ENCODE results near the gene ARHGAP32.

Gene ARHGAP32

GRCh38 chr11:129018126-129018525, 174.0 kb downstream of the ARHGAP32 start:
- Histone ChIP-seq H3K9me2 (replicated peaks; ENCODE audit: control insufficient read depth, low read length) (no peaks in the 10 kb centered on the region), H3K27me3 (ENCODE audit: control insufficient read depth, low read length) (0 out of 2 replicates have a peak, but pooled peaks cover 3% of the 10 kb centered on the region), H3K79me2 (ENCODE audit: control insufficient read depth, low read length) (no peaks in the 10 kb centered on the region), H3K27ac (ENCODE audit: low read depth, low read length) (no peak overlapping the region), H3K4me2 (ENCODE audit: low read length) (no peak overlapping the region), H4K20me1 (ENCODE audit: control insufficient read depth, insufficient read depth, low read depth, low read length) (no peaks in the 10 kb centered on the region), H3K9me3 (ENCODE audit: control insufficient read depth, insufficient read depth, low read length) (no peaks in the 10 kb centered on the region), H3K4me1 (ENCODE audit: control insufficient read depth, low read length) (no peaks in the 10 kb centered on the region), H3F3A (ENCODE audit: control insufficient read depth, insufficient read depth) (no peaks in the 10 kb centered on the region), H3K4me3 (ENCODE audit: low read length) (no peak overlapping the region), H3K36me3 (ENCODE audit: control insufficient read depth, low read length) (no peaks in the 10 kb centered on the region)
- TF ChIP-seq, protein P1, sequence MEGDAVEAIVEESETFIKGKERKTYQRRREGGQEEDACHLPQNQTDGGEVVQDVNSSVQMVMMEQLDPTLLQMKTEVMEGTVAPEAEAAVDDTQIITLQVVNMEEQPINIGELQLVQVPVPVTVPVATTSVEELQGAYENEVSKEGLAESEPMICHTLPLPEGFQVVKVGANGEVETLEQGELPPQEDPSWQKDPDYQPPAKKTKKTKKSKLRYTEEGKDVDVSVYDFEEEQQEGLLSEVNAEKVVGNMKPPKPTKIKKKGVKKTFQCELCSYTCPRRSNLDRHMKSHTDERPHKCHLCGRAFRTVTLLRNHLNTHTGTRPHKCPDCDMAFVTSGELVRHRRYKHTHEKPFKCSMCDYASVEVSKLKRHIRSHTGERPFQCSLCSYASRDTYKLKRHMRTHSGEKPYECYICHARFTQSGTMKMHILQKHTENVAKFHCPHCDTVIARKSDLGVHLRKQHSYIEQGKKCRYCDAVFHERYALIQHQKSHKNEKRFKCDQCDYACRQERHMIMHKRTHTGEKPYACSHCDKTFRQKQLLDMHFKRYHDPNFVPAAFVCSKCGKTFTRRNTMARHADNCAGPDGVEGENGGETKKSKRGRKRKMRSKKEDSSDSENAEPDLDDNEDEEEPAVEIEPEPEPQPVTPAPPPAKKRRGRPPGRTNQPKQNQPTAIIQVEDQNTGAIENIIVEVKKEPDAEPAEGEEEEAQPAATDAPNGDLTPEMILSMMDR (IDR thresholded peaks at IDR 0.05; ENCODE audit: low read depth, low read length, poor library complexity, severe bottlenecking) = no peak
- no peak for TF ChIP-seq EZH2phosphoT487 (IDR thresholded peaks at IDR 0.05; ENCODE audit: borderline replicate concordance, low read length)

GRCh38 chr11:129013737-129014475, 178.2 kb downstream of the ARHGAP32 start:
- no peaks in the 10 kb centered on the region for H3K9me2 ChIP-seq (replicated peaks; ENCODE audit: control insufficient read depth, low read length)
- no peaks in the 10 kb centered on the region for H4K20me1 ChIP-seq (ENCODE audit: control insufficient read depth, insufficient read depth, low read depth, low read length)
- no peaks in the 10 kb centered on the region for H3K9me3 ChIP-seq (ENCODE audit: control insufficient read depth, insufficient read depth, low read length)
- no peak for TF ChIP-seq EZH2phosphoT487 (IDR thresholded peaks at IDR 0.05; ENCODE audit: borderline replicate concordance, low read length)
- TF ChIP-seq, protein P1 (IDR thresholded peaks at IDR 0.05; ENCODE audit: low read depth, low read length, poor library complexity, severe bottlenecking) = no peak
- H3K79me2 ChIP-seq (ENCODE audit: control insufficient read depth, low read length) = no peaks in the 10 kb centered on the region
- no peak overlapping the region for H3K4me3 ChIP-seq (ENCODE audit: low read length)
- no peaks in the 10 kb centered on the region for H3K36me3 ChIP-seq (ENCODE audit: control insufficient read depth, low read length)
- peaks cover 6% of the 10 kb centered on the region; the same call in 1 of the 2 replicates for H3K27me3 ChIP-seq (ENCODE audit: control insufficient read depth, low read length)
- no peaks in the 10 kb centered on the region for H3K4me1 ChIP-seq (ENCODE audit: control insufficient read depth, low read length)
- no peak overlapping the region for H3K27ac ChIP-seq (ENCODE audit: low read depth, low read length)
- H3F3A ChIP-seq (ENCODE audit: control insufficient read depth, insufficient read depth) = no peaks in the 10 kb centered on the region
- H3K4me2 ChIP-seq (ENCODE audit: low read length) = no peak overlapping the region

DNA sequence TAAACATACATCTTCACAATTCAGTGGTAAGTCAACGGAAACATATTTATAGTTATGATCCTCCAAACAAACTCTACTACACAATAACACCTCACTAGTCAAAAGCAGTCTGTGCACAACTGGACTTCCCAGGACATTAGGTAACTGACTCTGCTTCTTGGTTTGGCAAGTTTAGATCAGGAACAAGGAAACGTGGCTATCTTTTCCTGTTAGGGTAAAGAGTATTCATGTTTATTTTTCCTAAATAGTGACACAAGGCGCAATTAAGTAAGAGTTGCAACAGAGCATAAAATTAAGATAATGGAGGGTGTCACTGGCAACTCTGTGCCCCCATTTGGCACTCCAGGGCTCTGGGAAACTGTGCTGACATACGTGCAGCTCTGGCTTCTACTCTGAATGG, 179.2 kb downstream of the ARHGAP32 start:
- TF ChIP-seq, protein P1 (IDR thresholded peaks at IDR 0.05; ENCODE audit: low read depth, low read length, poor library complexity, severe bottlenecking) = no peak
- TF ChIP-seq EZH2phosphoT487 (IDR thresholded peaks at IDR 0.05; ENCODE audit: borderline replicate concordance, low read length) = no peak
- Histone ChIP-seq H3K27ac (ENCODE audit: low read depth, low read length) (no peak overlapping the region), H3K36me3 (ENCODE audit: control insufficient read depth, low read length) (no peaks in the 10 kb centered on the region), H3F3A (ENCODE audit: control insufficient read depth, insufficient read depth) (no peaks in the 10 kb centered on the region), H3K4me2 (ENCODE audit: low read length) (no peak overlapping the region), H3K4me3 (ENCODE audit: low read length) (no peak overlapping the region), H3K79me2 (ENCODE audit: control insufficient read depth, low read length) (no peaks in the 10 kb centered on the region), H3K9me2 (replicated peaks; ENCODE audit: control insufficient read depth, low read length) (no peaks in the 10 kb centered on the region), H4K20me1 (ENCODE audit: control insufficient read depth, insufficient read depth, low read depth, low read length) (no peaks in the 10 kb centered on the region), H3K9me3 (ENCODE audit: control insufficient read depth, insufficient read depth, low read length) (no peaks in the 10 kb centered on the region), H3K27me3 (ENCODE audit: control insufficient read depth, low read length) (peaks cover 3% of the 10 kb centered on the region; the same call in 1 of the 2 replicates), H3K4me1 (ENCODE audit: control insufficient read depth, low read length) (no peaks in the 10 kb centered on the region)

Measured in DOHH2 (cell line).